LNCaP clone FGC (cell line): Measurements from ENCODE around the gene ECT2L.

Experiments
- DNase-seq: peaks from one replicate; pipeline ENCODE4 v3.0.0-alpha.2; 2011; ENCODE audit warnings: low read depth
- H3K4me3 ChIP-seq: 2 replicates; pipeline ENCODE4 v1.5.1; 2011; ENCODE audit warnings: mild to moderate bottlenecking, low read depth, low read length, control low read depth
- TF ChIP-seq, protein P1 (sequence below): IDR thresholded peaks from 2 replicates; pipeline ENCODE4 v1.5.1; 2012; ENCODE audit warnings: mild to moderate bottlenecking; ENCODE audit not compliant: control insufficient read depth, insufficient read depth; ENCODE audit errors: extremely low read depth

The ECT2L gene

GRCh38 chr6:138896104-138896756 lies 100.3 kb downstream of the ECT2L start:
- DNase-seq: no peak
- TF ChIP-seq, protein P1, sequence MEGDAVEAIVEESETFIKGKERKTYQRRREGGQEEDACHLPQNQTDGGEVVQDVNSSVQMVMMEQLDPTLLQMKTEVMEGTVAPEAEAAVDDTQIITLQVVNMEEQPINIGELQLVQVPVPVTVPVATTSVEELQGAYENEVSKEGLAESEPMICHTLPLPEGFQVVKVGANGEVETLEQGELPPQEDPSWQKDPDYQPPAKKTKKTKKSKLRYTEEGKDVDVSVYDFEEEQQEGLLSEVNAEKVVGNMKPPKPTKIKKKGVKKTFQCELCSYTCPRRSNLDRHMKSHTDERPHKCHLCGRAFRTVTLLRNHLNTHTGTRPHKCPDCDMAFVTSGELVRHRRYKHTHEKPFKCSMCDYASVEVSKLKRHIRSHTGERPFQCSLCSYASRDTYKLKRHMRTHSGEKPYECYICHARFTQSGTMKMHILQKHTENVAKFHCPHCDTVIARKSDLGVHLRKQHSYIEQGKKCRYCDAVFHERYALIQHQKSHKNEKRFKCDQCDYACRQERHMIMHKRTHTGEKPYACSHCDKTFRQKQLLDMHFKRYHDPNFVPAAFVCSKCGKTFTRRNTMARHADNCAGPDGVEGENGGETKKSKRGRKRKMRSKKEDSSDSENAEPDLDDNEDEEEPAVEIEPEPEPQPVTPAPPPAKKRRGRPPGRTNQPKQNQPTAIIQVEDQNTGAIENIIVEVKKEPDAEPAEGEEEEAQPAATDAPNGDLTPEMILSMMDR: no peak
- H3K4me3 ChIP-seq: no peak overlapping the region

GRCh38 chr6:138897031-138897430 lies 101.1 kb downstream of the ECT2L start:
- no peak for DNase-seq
- no peak overlapping the region for H3K4me3 ChIP-seq
- TF ChIP-seq, protein P1: no peak

GRCh38 chr6:138907167-138907566 lies 111.3 kb downstream of the ECT2L start:
- TF ChIP-seq, protein P1: no peak
- H3K4me3 ChIP-seq: no peak overlapping the region
- DNase-seq: no peak

- TF ChIP-seq, protein P1: no peak
These were observed 113.6 kb downstream of the ECT2L start for GRCh38 chr6:138909511-138909910.

DNA sequence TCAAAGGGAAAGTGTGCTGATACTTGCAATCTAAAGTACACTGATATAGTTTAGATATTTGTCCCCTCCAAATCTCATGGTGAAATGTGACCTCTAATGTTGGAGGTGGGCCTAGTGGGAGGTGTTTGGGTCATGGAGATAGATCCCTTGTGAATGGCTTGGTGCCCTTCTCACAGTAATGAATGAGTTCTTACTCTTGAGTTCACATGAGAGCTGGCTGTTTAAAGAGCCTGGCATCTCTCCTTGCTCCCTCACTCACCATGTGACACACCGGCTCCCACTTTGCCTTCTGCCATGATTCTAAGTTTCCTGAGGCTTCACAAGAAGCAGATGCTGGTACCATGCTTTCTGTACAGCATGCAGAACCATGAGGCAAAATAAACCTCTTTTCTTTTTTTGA lies 114.1 kb downstream of the ECT2L start:
- DNase-seq: no peak
- H3K4me3 ChIP-seq: no peak overlapping the region
- TF ChIP-seq, protein P1: no peak

More at GRCh38 chr6:138909511-138909910, 113.6 kb downstream of the ECT2L start:
- H3K4me3 ChIP-seq: no peak overlapping the region
- DNase-seq: no peak

- TF ChIP-seq, protein P1: no peak
- DNase-seq: no peak
These were observed 116.4 kb downstream of the ECT2L start for GRCh38 chr6:138912308-138912707.

DNA sequence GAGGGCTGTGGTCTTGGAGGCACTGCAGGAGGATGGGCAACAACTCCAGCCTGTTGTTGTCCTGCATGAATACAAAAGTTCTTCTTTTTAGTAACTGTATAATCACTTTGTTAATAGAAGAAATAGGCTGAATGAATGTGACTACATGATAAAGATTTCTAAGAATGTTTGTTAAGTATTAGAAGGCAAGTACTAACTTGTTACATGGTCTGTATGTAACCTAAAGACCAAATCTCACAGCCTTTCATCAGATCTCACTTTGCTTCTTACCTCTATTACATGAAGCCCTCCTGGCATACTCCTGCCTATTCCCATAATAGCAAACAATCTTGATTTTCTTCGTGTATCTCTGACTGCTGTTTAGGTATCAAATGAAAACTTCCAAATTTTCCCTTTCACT lies 118.8 kb downstream of the ECT2L start:
- H3K4me3 ChIP-seq: no peak overlapping the region
- DNase-seq: no peak
- TF ChIP-seq, protein P1: no peak

More at GRCh38 chr6:138912308-138912707, 116.4 kb downstream of the ECT2L start:
- H3K4me3 ChIP-seq: no peak overlapping the region
